ENCODE measurements around the gene NETO2.

DNA sequence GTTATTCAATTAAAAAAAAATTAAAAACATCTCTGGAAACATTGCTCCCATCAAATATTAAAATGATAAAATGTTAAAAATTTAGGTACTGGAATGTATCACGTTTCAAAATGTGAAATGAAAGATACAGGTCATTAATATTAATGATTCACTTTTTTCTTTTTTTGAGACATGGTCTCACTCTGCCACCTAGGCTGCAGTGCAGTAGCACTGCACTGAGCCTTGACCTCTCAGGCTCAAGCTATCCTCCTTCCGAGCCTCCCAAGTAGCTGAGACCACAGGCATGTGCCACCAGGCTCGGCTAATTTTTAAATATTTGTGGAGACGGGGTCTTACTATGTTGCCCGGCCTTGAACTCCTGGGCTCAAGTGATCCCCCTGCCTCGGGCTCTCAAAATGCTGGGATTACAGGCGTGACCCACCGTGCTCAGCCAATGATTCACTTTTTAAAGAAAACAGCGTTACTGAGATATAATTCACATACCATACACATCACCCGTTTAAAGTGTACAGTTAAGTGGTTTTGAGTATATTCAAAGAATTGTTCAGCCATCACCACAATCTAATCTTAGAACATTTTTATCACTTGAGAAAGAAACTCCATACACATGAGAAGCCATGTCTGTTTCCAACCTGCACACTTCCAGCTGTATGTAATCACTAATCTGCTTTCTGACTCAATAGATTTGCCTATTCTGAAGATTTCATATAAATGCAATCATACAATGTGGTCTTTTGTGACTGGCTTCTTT lies 19.1 kb upstream of the NETO2 start:
- TF ChIP-seq, protein P1, sequence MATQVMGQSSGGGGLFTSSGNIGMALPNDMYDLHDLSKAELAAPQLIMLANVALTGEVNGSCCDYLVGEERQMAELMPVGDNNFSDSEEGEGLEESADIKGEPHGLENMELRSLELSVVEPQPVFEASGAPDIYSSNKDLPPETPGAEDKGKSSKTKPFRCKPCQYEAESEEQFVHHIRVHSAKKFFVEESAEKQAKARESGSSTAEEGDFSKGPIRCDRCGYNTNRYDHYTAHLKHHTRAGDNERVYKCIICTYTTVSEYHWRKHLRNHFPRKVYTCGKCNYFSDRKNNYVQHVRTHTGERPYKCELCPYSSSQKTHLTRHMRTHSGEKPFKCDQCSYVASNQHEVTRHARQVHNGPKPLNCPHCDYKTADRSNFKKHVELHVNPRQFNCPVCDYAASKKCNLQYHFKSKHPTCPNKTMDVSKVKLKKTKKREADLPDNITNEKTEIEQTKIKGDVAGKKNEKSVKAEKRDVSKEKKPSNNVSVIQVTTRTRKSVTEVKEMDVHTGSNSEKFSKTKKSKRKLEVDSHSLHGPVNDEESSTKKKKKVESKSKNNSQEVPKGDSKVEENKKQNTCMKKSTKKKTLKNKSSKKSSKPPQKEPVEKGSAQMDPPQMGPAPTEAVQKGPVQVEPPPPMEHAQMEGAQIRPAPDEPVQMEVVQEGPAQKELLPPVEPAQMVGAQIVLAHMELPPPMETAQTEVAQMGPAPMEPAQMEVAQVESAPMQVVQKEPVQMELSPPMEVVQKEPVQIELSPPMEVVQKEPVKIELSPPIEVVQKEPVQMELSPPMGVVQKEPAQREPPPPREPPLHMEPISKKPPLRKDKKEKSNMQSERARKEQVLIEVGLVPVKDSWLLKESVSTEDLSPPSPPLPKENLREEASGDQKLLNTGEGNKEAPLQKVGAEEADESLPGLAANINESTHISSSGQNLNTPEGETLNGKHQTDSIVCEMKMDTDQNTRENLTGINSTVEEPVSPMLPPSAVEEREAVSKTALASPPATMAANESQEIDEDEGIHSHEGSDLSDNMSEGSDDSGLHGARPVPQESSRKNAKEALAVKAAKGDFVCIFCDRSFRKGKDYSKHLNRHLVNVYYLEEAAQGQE (IDR thresholded peaks at IDR 0.05; ENCODE audit: insufficient read depth in 1 of 2, low read depth in 2 of 2, low read length in 2 of 2) = no peak
- TF ChIP-seq SIN3A (IDR thresholded peaks at IDR 0.05; ENCODE audit: borderline replicate concordance, insufficient read depth, low read length) (no peak), POLR2AphosphoS5 (IDR thresholded peaks at IDR 0.05; ENCODE audit: low read depth, low read length) (no peak), FOXP2 (optimal IDR thresholded peaks at IDR 0.05; ENCODE audit: borderline replicate concordance, extremely low read depth, extremely low read length, insufficient read depth) (no peak)
